Neural cell (in vitro differentiated cells): ENCODE data around the gene GFM1.

Source experiments
- EZH2 ChIP-seq: fragments of 200-600, 300-800 bp; shearing (Covaris generic), sonication (generic); IDR thresholded peaks from 2 replicates; pipeline ENCODE4 v1.6.1; 2014; ENCODE audit warnings: antibody characterized with exemption, low read length, borderline replicate concordance, mild to moderate bottlenecking; ENCODE audit not compliant: insufficient read depth, poor library complexity, severe bottlenecking
- POLR2AphosphoS5 ChIP-seq: IDR thresholded peaks from 2 replicates; pipeline ENCODE4 v1.6.1; 2012
- TAF1 ChIP-seq: IDR thresholded peaks from 2 replicates; pipeline ENCODE4 v1.6.1; 2012; ENCODE audit warnings: low read depth
- TF ChIP-seq, protein P1 (sequence below): fragments of 450-650 bp; IDR thresholded peaks from 2 replicates; pipeline ENCODE4 v1.5.1; 2014; ENCODE audit warnings: antibody characterized with exemption, mild to moderate bottlenecking, moderate library complexity; ENCODE audit not compliant: poor library complexity, severe bottlenecking

DNA sequence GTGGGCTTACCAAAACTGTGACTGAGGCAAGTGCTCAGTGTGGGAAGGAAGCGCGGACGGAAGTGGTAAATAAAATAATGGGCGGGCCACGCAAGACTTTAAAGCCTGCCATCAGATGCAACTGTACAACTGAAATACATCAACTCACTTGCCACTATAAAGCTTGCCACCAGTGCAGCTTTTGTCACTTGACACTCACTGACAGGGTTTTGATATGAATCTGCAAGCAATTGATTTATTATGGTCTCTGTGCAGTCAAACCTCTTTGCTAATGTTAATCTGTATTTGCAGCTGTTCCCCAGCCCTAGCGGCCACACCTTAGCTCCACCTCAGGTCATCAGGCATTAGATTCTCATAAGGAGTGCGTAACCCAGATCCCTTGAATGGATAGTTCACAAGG is 2.3 kb upstream of the GFM1 start:
- no peak for TF ChIP-seq EZH2
- TF ChIP-seq, protein P1, sequence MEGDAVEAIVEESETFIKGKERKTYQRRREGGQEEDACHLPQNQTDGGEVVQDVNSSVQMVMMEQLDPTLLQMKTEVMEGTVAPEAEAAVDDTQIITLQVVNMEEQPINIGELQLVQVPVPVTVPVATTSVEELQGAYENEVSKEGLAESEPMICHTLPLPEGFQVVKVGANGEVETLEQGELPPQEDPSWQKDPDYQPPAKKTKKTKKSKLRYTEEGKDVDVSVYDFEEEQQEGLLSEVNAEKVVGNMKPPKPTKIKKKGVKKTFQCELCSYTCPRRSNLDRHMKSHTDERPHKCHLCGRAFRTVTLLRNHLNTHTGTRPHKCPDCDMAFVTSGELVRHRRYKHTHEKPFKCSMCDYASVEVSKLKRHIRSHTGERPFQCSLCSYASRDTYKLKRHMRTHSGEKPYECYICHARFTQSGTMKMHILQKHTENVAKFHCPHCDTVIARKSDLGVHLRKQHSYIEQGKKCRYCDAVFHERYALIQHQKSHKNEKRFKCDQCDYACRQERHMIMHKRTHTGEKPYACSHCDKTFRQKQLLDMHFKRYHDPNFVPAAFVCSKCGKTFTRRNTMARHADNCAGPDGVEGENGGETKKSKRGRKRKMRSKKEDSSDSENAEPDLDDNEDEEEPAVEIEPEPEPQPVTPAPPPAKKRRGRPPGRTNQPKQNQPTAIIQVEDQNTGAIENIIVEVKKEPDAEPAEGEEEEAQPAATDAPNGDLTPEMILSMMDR, result no peak
- no peak for TF ChIP-seq TAF1
- TF ChIP-seq POLR2AphosphoS5, result no peak
